HepG2 (cell line): ENCODE results near the gene GRB7. TPM values are rescaled to one million over a fixed set of nuclear protein-coding genes. Genes with fewer than 3 reads are reported as not detected.

Source experiments
- ATF1 ChIP-seq: IDR thresholded peaks from 2 replicates; pipeline ENCODE4 v1.6.1; 2016; ENCODE audit warnings: mild to moderate bottlenecking, control low read depth
- BCL6 ChIP-seq: IDR thresholded peaks from 2 replicates; pipeline ENCODE4 v1.6.1; 2016; ENCODE audit warnings: missing genetic modification reagents, missing compliant biosample characterization
- CBX5 ChIP-seq: sonication (generic); formaldehyde crosslinking; IDR thresholded peaks from 2 replicates; pipeline ENCODE4 v1.4.0; 2020; ENCODE audit warnings: missing genetic modification reagents, borderline replicate concordance
- ERF ChIP-seq: IDR thresholded peaks from 2 replicates; pipeline ENCODE4 v1.6.1; 2018; ENCODE audit warnings: missing biosample characterization, missing genetic modification reagents
- ESRRA ChIP-seq: sonication (generic); formaldehyde crosslinking; IDR thresholded peaks from 2 replicates; pipeline ENCODE4 v1.5.1; 2020; ENCODE audit warnings: mild to moderate bottlenecking, low read depth, missing genetic modification reagents
- KAT7 ChIP-seq: IDR thresholded peaks from 2 replicates; pipeline ENCODE4 v1.6.1; 2018; ENCODE audit warnings: borderline replicate concordance, missing compliant biosample characterization
- MXI1 ChIP-seq: IDR thresholded peaks from 3 replicates; pipeline ENCODE4 v1.6.1; 2012; ENCODE audit warnings: low read depth, low read length, inconsistent platforms, borderline replicate concordance
- NFIC ChIP-seq: IDR thresholded peaks from 2 replicates; pipeline ENCODE4 v1.6.1; 2012; ENCODE audit warnings: mild to moderate bottlenecking, low read length, inconsistent platforms
- NONO ChIP-seq, 2 experiments: fragments of 450-650 bp in 1 of 2; sonication (generic) in 1 of 2; formaldehyde crosslinking in 1 of 2; IDR thresholded peaks in 1 of 2; conservative IDR thresholded peaks in 1 of 2; 2 replicates each; pipeline versions ENCODE4 v1.6.1 to v1.8.0; 2017 to 2022; ENCODE audit warnings: mild to moderate bottlenecking in 1 of 2, missing genetic modification reagents in 1 of 2, moderate library complexity in 1 of 2
- NR2F6 ChIP-seq, 2 experiments: IDR thresholded peaks; 2 replicates each; pipeline ENCODE4 v1.6.1; 2016; ENCODE audit warnings: antibody characterized with exemption in 1 of 2, mild to moderate bottlenecking in 1 of 2
- SALL1 ChIP-seq: sonication (generic); formaldehyde crosslinking; IDR thresholded peaks from 2 replicates; pipeline ENCODE4 v1.8.0; 2022; ENCODE audit warnings: mild to moderate bottlenecking, missing genetic modification reagents
- SKI ChIP-seq: fragments of 450-650 bp; IDR thresholded peaks from one replicate; pipeline ENCODE4 v1.6.1; 2018; ENCODE audit warnings: mild to moderate bottlenecking; ENCODE audit not compliant: partially characterized antibody
- SRSF9 ChIP-seq: fragments of 200-400 bp; formaldehyde crosslinking; IDR thresholded peaks from 2 replicates; pipeline ENCODE4 v1.6.1; 2018; ENCODE audit warnings: borderline replicate concordance, mild to moderate bottlenecking, low read depth, low read length; ENCODE audit not compliant: insufficient read depth, poor library complexity, severe bottlenecking
- ZBTB1 ChIP-seq: sonication (generic); formaldehyde crosslinking; IDR thresholded peaks from 2 replicates; pipeline ENCODE4 v1.4.0; 2020; ENCODE audit warnings: missing genetic modification reagents, borderline replicate concordance
- ZFP82 ChIP-seq: sonication (generic); formaldehyde crosslinking; IDR thresholded peaks from 2 replicates; pipeline ENCODE4 v1.5.1; 2020; ENCODE audit warnings: mild to moderate bottlenecking, missing genetic modification reagents, borderline replicate concordance
- ZNF124 ChIP-seq: sonication (generic); formaldehyde crosslinking; IDR thresholded peaks from 2 replicates; pipeline ENCODE4 v1.4.0; 2020; ENCODE audit warnings: missing genetic modification reagents
- ZNF224 ChIP-seq: sonication (generic); formaldehyde crosslinking; IDR thresholded peaks from 2 replicates; pipeline ENCODE4 v1.5.0; 2020; ENCODE audit warnings: mild to moderate bottlenecking, missing genetic modification reagents
- ZNF274 ChIP-seq: sonication (generic); formaldehyde crosslinking; IDR thresholded peaks from 2 replicates; pipeline ENCODE4 v1.5.1; 2020; ENCODE audit warnings: mild to moderate bottlenecking, missing genetic modification reagents
- ZNF3 ChIP-seq: IDR thresholded peaks from 2 replicates; pipeline ENCODE4 v1.7.0; 2017; ENCODE audit warnings: inconsistent platforms
- ZNF431 ChIP-seq: sonication (generic); formaldehyde crosslinking; IDR thresholded peaks from 2 replicates; pipeline ENCODE4 v1.9.0; 2022; ENCODE audit warnings: missing genetic modification reagents, low read depth, mild to moderate bottlenecking, borderline replicate concordance
- ZNF543 ChIP-seq: sonication (generic); formaldehyde crosslinking; IDR thresholded peaks from 2 replicates; pipeline ENCODE4 v1.4.0; 2020; ENCODE audit warnings: mild to moderate bottlenecking, missing genetic modification reagents
- polyA plus RNA-seq, 8 experiments: library from polyadenylated mRNA; depleted of rRNA in 3 of 8; stranded (reverse) in 7 of 8; unstranded in 1 of 8; fragments of >200 nt; fragmentation: Illumina TruSeq in 4 of 8; extraction: Trizol in 4 of 8; gene quantifications; 2 replicates each; pipeline versions ENCODE4 v1.2.1 to v1.2.3, GENCODE V29; 2011 to 2016; ENCODE audit warnings: low read depth in 4 of 8, missing spikeins in 1 of 8, mixed read lengths in 1 of 8; ENCODE audit not compliant: insufficient read depth in 1 of 8
- total RNA-seq, 5 experiments: library from RNA; depleted of rRNA; stranded (reverse); fragments of >200 nt; fragmentation: Illumina TruSeq; extraction: Trizol; gene quantifications; 2 replicates each; pipeline ENCODE4 v1.2.3, GENCODE V29; 2016; ENCODE audit warnings: low read depth in 1 of 5
- TF ChIP-seq, protein P1 (sequence below): sonication (generic); formaldehyde crosslinking; IDR thresholded peaks from 2 replicates; pipeline ENCODE4 v1.4.0; 2020; ENCODE audit warnings: mild to moderate bottlenecking, missing genetic modification reagents

Gene GRB7
- total and polyA plus RNA-seq, 2 of the 13 experiments (the other 11 are each of a cell fraction or from before 2014, with no cell fraction given): 60.2 to 77.7 TPM

DNA sequence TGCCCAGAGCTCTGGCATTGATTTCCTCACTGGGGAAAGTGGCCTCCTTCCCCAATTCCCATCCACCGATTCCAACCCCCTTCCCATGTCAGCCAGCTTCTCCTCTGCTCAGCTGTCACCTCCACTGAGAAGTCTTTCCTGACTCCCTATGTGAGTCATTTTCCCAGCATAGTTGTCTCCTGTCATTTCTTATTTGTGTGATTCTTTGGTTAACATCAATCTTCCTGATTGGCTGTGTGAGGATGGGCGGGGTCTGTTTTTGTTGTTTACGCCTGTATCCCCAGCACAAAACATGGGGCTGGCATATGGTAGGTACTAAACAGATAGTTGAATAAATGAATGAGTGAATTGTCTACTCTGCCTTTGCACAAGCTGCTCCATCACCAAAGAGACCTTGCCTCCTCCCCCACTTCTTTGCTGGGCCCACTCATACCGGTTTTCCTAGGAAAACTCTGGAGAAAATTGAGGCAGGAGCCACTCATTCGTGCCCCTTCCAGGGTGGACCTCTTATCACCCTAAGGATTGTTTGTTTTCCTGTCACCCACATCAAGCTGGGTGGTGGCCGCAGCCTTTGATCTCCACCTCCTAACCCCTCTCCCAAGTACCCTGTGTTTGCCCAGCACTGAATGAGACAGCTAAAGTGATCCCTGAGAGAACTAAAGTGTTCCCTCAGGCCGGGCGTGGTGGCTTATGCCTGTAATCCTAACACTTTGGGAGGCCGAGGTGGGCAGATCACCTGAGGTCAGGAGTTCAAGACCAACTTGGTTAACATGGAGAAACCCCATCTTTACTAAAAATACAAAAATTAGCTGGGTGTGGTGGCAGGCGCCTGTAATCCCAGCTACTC lies 1.2 kb upstream of the GRB7 start (continued):
- TF ChIP-seq ZNF224 (CRISPR knock-in tag) (no peak), ZBTB1 (CRISPR knock-in tag) (no peak), KAT7 (no peak), SRSF9 (no peak), NFIC (peak; percentile 63; the same call in 1 of the 2 replicates), CBX5 (peak; percentile 39; the same call in 1 of the 2 replicates), NONO (IDR thresholded peaks at IDR 0.05) (no peak), NONO (CRISPR knock-in tag; conservative IDR thresholded peaks at IDR 0.05) (0 out of 2 replicates have a peak, but pooled peaks have one; percentile 63), ZNF543 (CRISPR knock-in tag) (no peak), ZFP82 (CRISPR knock-in tag) (no peak), MXI1 (peak; percentile 37; the same call in 1 of the 3 replicates), ERF (peak; percentile 48; the same call in 1 of the 2 replicates), SKI (no peak), ZNF274 (CRISPR knock-in tag) (no peak), NR2F6 (IDR thresholded peaks at IDR 0.05) (peak; percentile 94), NR2F6 (CRISPR knock-in tag; IDR thresholded peaks at IDR 0.05) (peak; percentile 90), BCL6 (CRISPR knock-in tag) (peak; percentile 73), ZNF124 (no peak), ATF1 (CRISPR knock-in tag) (0 out of 2 replicates have a peak, but pooled peaks have one; percentile 37), ESRRA (CRISPR knock-in tag) (no peak), SALL1 (CRISPR knock-in tag) (peak; percentile 70), ZNF431 (no peak), ZNF3 (CRISPR knock-in tag) (0 out of 2 replicates have a peak, but pooled peaks have one; percentile 26)
- TF ChIP-seq, protein P1, sequence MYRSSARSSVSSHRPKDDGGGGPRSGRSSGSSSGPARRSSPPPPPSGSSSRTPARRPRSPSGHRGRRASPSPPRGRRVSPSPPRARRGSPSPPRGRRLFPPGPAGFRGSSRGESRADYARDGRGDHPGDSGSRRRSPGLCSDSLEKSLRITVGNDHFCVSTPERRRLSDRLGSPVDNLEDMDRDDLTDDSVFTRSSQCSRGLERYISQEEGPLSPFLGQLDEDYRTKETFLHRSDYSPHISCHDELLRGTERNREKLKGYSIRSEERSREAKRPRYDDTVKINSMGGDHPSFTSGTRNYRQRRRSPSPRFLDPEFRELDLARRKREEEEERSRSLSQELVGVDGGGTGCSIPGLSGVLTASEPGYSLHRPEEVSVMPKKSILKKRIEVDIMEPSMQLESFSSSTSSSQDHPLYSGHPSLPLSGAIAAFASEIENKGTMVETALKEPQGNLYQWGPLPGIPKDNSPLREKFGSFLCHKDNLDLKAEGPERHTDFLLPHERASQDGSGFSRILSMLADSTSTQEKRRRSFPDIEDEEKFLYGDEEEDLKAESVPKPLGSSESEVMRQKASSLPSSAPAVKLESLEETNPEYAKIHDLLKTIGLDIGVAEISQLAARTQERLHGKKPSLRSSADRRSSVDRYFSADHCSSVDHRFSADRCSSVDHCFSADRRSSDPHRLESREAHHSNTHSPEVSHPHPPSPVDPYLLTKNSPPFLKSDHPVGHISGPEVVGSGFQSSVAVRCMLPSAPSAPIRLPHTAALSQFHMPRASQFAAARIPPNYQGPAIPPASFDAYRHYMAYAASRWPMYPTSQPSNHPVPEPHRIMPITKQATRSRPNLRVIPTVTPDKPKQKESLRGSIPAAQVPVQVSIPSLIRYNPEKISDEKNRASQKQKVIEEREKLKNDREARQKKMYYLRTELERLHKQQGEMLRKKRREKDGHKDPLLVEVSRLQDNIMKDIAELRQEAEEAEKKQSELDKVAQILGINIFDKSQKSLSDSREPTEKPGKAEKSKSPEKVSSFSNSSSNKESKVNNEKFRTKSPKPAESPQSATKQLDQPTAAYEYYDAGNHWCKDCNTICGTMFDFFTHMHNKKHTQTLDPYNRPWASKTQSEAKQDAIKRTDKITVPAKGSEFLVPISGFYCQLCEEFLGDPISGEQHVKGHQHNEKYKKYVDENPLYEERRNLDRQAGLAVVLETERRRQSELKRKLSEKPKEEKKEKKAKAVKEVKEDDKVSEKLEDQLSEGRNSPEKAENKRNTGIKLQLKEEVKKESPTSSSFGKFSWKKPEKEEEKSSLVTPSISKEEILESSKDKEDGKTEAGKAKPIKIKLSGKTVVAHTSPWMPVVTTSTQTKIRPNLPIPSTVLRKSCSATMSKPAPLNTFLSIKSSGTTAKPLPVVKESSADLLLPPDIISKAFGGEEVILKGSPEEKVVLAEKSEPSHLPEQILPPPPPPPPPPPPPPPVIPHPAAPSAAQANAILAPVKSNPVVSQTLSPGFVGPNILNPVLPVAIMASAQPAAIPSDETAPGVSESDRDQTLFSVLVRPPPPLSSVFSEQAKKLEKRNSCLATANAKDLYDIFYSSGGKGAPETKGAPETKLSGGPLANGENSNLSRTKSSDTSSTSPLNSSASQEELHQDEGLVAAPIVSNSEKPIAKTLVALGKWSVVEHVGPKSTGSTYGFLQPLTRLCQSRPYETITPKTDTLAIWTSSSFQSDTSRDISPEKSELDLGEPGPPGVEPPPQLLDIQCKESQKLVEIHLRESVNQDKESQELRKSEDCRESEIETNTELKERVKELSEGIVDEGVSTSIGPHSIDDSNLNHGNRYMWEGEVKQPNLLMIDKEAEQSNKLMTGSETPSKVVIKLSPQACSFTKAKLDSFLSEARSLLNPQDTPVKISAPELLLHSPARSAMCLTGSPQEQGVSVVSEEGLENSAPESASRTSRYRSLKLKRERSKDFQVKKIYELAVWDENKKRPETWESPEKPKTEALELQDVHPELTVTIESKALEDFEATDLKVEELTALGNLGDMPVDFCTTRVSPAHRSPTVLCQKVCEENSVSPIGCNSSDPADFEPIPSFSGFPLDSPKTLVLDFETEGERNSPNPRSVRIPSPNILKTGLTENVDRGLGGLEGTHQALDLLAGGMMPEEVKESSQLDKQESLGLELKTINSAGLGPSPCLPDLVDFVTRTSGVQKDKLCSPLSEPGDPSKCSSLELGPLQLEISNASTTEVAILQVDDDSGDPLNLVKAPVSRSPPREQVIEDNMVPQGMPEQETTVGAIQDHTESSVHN (CRISPR knock-in tag): no peak
